ENCODE data around the gene VASH2.

Gene VASH2

GRCh38 chr1:212951947-212952640 is 1.8 kb downstream of the VASH2 start:
- Histone ChIP-seq H3K4me2 (ENCODE audit: low read depth, low read length, poor library complexity, severe bottlenecking) (no peak overlapping the region), H3K27me3 (ENCODE audit: low read length) (no peaks in the 10 kb centered on the region), H4K20me1 (ENCODE audit: low read depth, low read length) (no peaks in the 10 kb centered on the region)

GRCh38 chr1:212952641-212952976 is 2.3 kb downstream of the VASH2 start:
- Histone ChIP-seq H3K4me2 (ENCODE audit: low read depth, low read length, poor library complexity, severe bottlenecking) (no peak overlapping the region), H3K79me2 (ENCODE audit: insufficient read depth, low read length) (no peaks in the 10 kb centered on the region), H3K9me3 (ENCODE audit: insufficient read depth, low read length) (no peaks in the 10 kb centered on the region), H3K9ac (ENCODE audit: low read length) (no peak overlapping the region), H3F3A (ENCODE audit: insufficient read depth) (no peaks in the 10 kb centered on the region), H3K27me3 (ENCODE audit: low read length) (no peaks in the 10 kb centered on the region), H3K4me3 (ENCODE audit: insufficient read depth, low read length, poor library complexity, severe bottlenecking) (no peak overlapping the region), H3K9me2 (replicated peaks; ENCODE audit: insufficient read depth, low read length) (no peaks in the 10 kb centered on the region), H3K36me3 (ENCODE audit: low read length) (no peaks in the 10 kb centered on the region), H2AFZ (ENCODE audit: low read depth, low read length, severe bottlenecking) (no peak overlapping the region), H3K27ac (ENCODE audit: low read depth, low read length) (no peak overlapping the region), H4K20me1 (ENCODE audit: low read depth, low read length) (no peaks in the 10 kb centered on the region)
- TF ChIP-seq EZH2phosphoT487 (conservative IDR thresholded peaks at IDR 0.05; ENCODE audit: low read length) (no peak), CTCF (IDR thresholded peaks at IDR 0.05; ENCODE audit: insufficient read depth, low read length, poor library complexity, severe bottlenecking) (no peak)

More at GRCh38 chr1:212951947-212952640, 1.8 kb downstream of the VASH2 start:
- Histone ChIP-seq H3K79me2 (ENCODE audit: insufficient read depth, low read length) (no peaks in the 10 kb centered on the region), H3K4me3 (ENCODE audit: insufficient read depth, low read length, poor library complexity, severe bottlenecking) (no peak overlapping the region), H3K9me2 (replicated peaks; ENCODE audit: insufficient read depth, low read length) (no peaks in the 10 kb centered on the region), H2AFZ (ENCODE audit: low read depth, low read length, severe bottlenecking) (no peak overlapping the region), H3K9me3 (ENCODE audit: insufficient read depth, low read length) (no peaks in the 10 kb centered on the region), H3K36me3 (ENCODE audit: low read length) (no peaks in the 10 kb centered on the region), H3F3A (ENCODE audit: insufficient read depth) (no peaks in the 10 kb centered on the region), H3K9ac (ENCODE audit: low read length) (no peak overlapping the region), H3K27ac (ENCODE audit: low read depth, low read length) (no peak overlapping the region)
- no peak for TF ChIP-seq CTCF (IDR thresholded peaks at IDR 0.05; ENCODE audit: insufficient read depth, low read length, poor library complexity, severe bottlenecking)
- no peak for TF ChIP-seq EZH2phosphoT487 (conservative IDR thresholded peaks at IDR 0.05; ENCODE audit: low read length)

DNA sequence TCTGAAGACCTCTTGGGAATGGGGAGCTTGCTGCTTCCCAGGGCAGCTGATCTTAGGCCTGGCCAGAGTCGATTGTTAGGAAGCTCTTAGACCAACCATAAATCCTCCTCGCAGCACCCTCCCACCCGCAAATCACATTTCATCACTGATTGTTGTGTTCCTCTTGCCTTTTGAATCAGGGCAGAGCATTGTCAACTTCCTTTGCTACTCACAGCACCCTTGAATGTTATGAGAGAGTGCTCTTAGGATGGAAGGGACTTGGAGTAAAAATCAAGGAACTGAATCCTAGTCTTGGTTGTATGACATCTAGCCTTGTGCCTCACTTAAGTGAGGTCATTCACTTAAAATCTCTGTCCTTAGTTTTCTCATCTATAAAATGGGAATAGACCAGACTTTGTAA is 3.0 kb downstream of the VASH2 start:
- H3K4me2 ChIP-seq (ENCODE audit: low read depth, low read length, poor library complexity, severe bottlenecking), result no peak overlapping the region
- H3K79me2 ChIP-seq (ENCODE audit: insufficient read depth, low read length), result no peaks in the 10 kb centered on the region
- TF ChIP-seq CTCF (IDR thresholded peaks at IDR 0.05; ENCODE audit: insufficient read depth, low read length, poor library complexity, severe bottlenecking), result no peak
- TF ChIP-seq EZH2phosphoT487 (conservative IDR thresholded peaks at IDR 0.05; ENCODE audit: low read length), result no peak
- H3K36me3 ChIP-seq (ENCODE audit: low read length), result no peaks in the 10 kb centered on the region
- H3F3A ChIP-seq (ENCODE audit: insufficient read depth), result no peaks in the 10 kb centered on the region
- no peaks in the 10 kb centered on the region for H3K9me3 ChIP-seq (ENCODE audit: insufficient read depth, low read length)
- H3K9me2 ChIP-seq (replicated peaks; ENCODE audit: insufficient read depth, low read length), result no peaks in the 10 kb centered on the region
- H3K9ac ChIP-seq (ENCODE audit: low read length), result no peak overlapping the region
- H3K4me3 ChIP-seq (ENCODE audit: insufficient read depth, low read length, poor library complexity, severe bottlenecking), result no peak overlapping the region
- no peak overlapping the region for H2AFZ ChIP-seq (ENCODE audit: low read depth, low read length, severe bottlenecking)
- H3K27ac ChIP-seq (ENCODE audit: low read depth, low read length), result no peak overlapping the region
- H4K20me1 ChIP-seq (ENCODE audit: low read depth, low read length), result no peaks in the 10 kb centered on the region
- no peaks in the 10 kb centered on the region for H3K27me3 ChIP-seq (ENCODE audit: low read length)
